OCI-LY3 (cell line): ENCODE results near the gene CSNK1A1.
A peak's percentile ranks its signal among the peaks of the same experiment; 100 is the strongest.

Experiments
- CTCF ChIP-seq: fragments of 200-600, 300-600 bp; sonication (generic); IDR thresholded peaks from 2 replicates; pipeline ENCODE4 v1.5.1; 2014; ENCODE audit warnings: antibody characterized with exemption, low read length, low read depth
- EZH2phosphoT487 ChIP-seq: fragments of 200-600 bp; shearing (Covaris generic); IDR thresholded peaks from 2 replicates; pipeline ENCODE4 v1.6.1; 2018; ENCODE audit warnings: antibody characterized with exemption, mixed run types, low read depth

- TF ChIP-seq CTCF (peak; percentile 64), EZH2phosphoT487 (no peak)
Observed at GRCh38 chr5:149442563-149443182, 108.6 kb downstream of the CSNK1A1 start.
